GM12873 (cell line): ENCODE results near the gene AFF1.

Experiments used
- TF ChIP-seq, protein P1 (sequence below): IDR thresholded peaks from 2 replicates; pipeline ENCODE4 v1.5.1; 2012; ENCODE audit warnings: low read depth, mild to moderate bottlenecking, moderate library complexity, low read length, control low read depth; ENCODE audit not compliant: insufficient read depth; ENCODE audit errors: missing control alignments

AFF1 gene

DNA sequence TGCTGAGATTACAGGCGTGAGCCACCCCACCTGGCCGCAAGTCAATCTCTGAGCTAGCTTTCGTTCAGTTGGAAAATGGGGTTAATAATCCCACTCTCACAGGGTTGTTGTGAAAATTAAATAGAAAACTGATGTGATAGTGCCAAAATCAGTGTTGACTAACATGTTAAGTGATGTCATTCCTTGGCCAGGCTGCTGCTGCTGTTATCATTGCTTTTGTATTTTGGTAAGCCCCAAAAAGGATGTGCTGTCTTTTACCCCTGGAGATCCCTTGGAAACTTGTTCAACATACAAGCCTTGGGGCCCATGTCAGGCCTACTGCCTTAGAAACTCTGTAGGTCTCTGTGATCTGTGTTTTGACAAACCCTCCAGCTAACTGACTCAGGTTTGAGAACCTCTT is 106.3 kb downstream of the AFF1 start:
- TF ChIP-seq, protein P1, sequence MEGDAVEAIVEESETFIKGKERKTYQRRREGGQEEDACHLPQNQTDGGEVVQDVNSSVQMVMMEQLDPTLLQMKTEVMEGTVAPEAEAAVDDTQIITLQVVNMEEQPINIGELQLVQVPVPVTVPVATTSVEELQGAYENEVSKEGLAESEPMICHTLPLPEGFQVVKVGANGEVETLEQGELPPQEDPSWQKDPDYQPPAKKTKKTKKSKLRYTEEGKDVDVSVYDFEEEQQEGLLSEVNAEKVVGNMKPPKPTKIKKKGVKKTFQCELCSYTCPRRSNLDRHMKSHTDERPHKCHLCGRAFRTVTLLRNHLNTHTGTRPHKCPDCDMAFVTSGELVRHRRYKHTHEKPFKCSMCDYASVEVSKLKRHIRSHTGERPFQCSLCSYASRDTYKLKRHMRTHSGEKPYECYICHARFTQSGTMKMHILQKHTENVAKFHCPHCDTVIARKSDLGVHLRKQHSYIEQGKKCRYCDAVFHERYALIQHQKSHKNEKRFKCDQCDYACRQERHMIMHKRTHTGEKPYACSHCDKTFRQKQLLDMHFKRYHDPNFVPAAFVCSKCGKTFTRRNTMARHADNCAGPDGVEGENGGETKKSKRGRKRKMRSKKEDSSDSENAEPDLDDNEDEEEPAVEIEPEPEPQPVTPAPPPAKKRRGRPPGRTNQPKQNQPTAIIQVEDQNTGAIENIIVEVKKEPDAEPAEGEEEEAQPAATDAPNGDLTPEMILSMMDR, result no peak

- TF ChIP-seq, protein P1, result no peak
Observed at GRCh38 chr4:87042221-87042620, 107.4 kb downstream of the AFF1 start.

- TF ChIP-seq, protein P1, result no peak
Observed at GRCh38 chr4:87042986-87043820, 108.4 kb downstream of the AFF1 start.

GRCh38 chr4:87044511-87045233 is 109.9 kb downstream of the AFF1 start:
- TF ChIP-seq, protein P1, result no peak

- TF ChIP-seq, protein P1, result no peak
Observed at GRCh38 chr4:87045234-87045558, 110.4 kb downstream of the AFF1 start.

- TF ChIP-seq, protein P1, result no peak
Observed at GRCh38 chr4:87045659-87046058, 110.8 kb downstream of the AFF1 start.

DNA sequence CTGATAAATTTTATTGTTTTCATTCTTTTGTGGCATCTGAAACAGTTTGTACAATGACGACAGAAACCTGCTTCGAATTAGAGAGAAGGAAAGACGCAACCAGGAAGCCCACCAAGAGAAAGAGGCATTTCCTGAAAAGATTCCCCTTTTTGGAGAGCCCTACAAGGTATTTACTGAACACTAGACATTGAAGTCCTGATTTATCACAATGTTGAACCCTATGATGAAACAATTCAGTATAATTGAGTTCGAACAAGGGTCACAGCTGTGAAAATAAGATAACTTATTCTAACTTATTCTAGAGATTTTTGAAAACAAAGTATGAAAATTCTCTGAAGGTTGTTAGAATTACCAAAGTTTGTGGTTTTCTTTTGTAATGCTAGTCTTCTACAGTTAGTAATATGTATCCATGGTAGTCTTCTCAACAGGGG is 111.3 kb downstream of the AFF1 start:
- TF ChIP-seq, protein P1, result no peak
